GM23338 (cell line): ENCODE results near the gene FBXW7.

Source experiments
- CREB1 ChIP-seq: fragments of 250-450 bp; sonication (Bioruptor Pico); IDR thresholded peaks from 2 replicates; pipeline ENCODE4 v1.5.0; 2020; ENCODE audit warnings: low read depth, mild to moderate bottlenecking, moderate library complexity
- ETS1 ChIP-seq: IDR thresholded peaks from 2 replicates; pipeline ENCODE4 v1.6.1; 2016; ENCODE audit warnings: antibody characterized with exemption
- EZH2 ChIP-seq: fragments of 200-600 bp; sonication (generic); IDR thresholded peaks from one replicate; pipeline ENCODE4 v1.8.0; 2017; ENCODE audit warnings: antibody characterized with exemption, mild to moderate bottlenecking, low read depth; ENCODE audit not compliant: unreplicated experiment
- REST ChIP-seq: IDR thresholded peaks from one replicate; pipeline ENCODE4 v1.6.1; 2018; ENCODE audit warnings: antibody characterized with exemption; ENCODE audit not compliant: unreplicated experiment
- TF ChIP-seq, protein P1 (sequence below), 2 experiments: fragments of 200-600 bp in 1 of 2; sonication (generic) in 1 of 2; conservative IDR thresholded peaks; 2 replicates each; pipeline versions ENCODE4 v1.5.1 to v1.6.1; 2016 to 2017; ENCODE audit warnings: antibody characterized with exemption in 2 of 2, low read depth in 2 of 2, mild to moderate bottlenecking in 2 of 2, moderate library complexity in 1 of 2

DNA sequence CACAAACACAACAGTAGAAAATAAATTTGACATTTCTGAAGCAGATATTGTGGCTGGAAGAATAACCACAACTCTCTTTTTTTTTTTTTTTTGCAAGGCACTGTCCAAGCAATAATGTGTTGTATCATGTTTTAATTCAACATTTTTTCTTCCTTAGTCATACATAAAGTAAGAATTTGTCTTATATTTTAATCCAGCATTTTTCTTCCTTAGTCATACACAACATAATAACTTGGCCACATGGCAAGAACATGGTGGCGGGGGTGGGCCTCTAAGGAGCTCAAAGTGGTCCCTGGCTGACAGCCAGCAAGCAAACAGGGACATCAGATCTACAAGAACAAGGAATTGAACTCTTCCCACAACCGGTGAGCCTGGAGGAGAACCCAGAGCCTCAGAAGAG lies 20.2 kb downstream of the FBXW7 start:
- TF ChIP-seq, protein P1, sequence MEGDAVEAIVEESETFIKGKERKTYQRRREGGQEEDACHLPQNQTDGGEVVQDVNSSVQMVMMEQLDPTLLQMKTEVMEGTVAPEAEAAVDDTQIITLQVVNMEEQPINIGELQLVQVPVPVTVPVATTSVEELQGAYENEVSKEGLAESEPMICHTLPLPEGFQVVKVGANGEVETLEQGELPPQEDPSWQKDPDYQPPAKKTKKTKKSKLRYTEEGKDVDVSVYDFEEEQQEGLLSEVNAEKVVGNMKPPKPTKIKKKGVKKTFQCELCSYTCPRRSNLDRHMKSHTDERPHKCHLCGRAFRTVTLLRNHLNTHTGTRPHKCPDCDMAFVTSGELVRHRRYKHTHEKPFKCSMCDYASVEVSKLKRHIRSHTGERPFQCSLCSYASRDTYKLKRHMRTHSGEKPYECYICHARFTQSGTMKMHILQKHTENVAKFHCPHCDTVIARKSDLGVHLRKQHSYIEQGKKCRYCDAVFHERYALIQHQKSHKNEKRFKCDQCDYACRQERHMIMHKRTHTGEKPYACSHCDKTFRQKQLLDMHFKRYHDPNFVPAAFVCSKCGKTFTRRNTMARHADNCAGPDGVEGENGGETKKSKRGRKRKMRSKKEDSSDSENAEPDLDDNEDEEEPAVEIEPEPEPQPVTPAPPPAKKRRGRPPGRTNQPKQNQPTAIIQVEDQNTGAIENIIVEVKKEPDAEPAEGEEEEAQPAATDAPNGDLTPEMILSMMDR (conservative IDR thresholded peaks at IDR 0.05; ENCODE audit: low read depth in 2 of 2): no peak
- TF ChIP-seq CREB1 (CRISPR knock-in tag) (no peak), ETS1 (no peak), REST (no peak), EZH2 (no peak)
